AG09309 (cell line): ENCODE measurements around the gene NEK6.
"Not testable (repeated sequence)": the region's sequence is repeated elsewhere in the genome, so short reads cannot be mapped to it uniquely, and the experiment has no call there.

Experiments
- DNase-seq: peaks from one replicate; pipeline ENCODE4 v3.0.0-alpha.2; 2010; ENCODE audit warnings: low read depth
- H3K4me3 ChIP-seq: 2 replicates; pipeline ENCODE4 v1.5.1; 2011; ENCODE audit warnings: mild to moderate bottlenecking, low read depth, low read length, moderate library complexity; ENCODE audit not compliant: control insufficient read depth
- CTCF ChIP-seq: IDR thresholded peaks from 2 replicates; pipeline ENCODE4 v1.5.1; 2011; ENCODE audit warnings: mild to moderate bottlenecking, low read depth, low read length, inconsistent platforms; ENCODE audit not compliant: insufficient read depth, control insufficient read depth; ENCODE audit errors: missing control alignments

NEK6 gene

GRCh38 chr9:124242331-124243194 lies 15.2 kb upstream of the NEK6 start:
- DNase-seq: no peak
- TF ChIP-seq CTCF: no peak
- peak overlapping the region; percentile 6 for H3K4me3 ChIP-seq

GRCh38 chr9:124247393-124247792 lies 10.4 kb upstream of the NEK6 start:
- DNase-seq, H3K4me3 ChIP-seq: not testable (repeated sequence)

- DNase-seq: no peak
- TF ChIP-seq CTCF: no peak
- H3K4me3 ChIP-seq: no peak overlapping the region
Observed at GRCh38 chr9:124248066-124248465, 9.7 kb upstream of the NEK6 start.

GRCh38 chr9:124248960-124249359 lies 8.8 kb upstream of the NEK6 start:
- no peak for TF ChIP-seq CTCF
- no peak overlapping the region for H3K4me3 ChIP-seq
- no peak for DNase-seq

- DNase-seq: no peak
- H3K4me3 ChIP-seq: no peak overlapping the region
- TF ChIP-seq CTCF: no peak
Observed at GRCh38 chr9:124251204-124251603, 6.5 kb upstream of the NEK6 start.

- no peak overlapping the region for H3K4me3 ChIP-seq
- no peak for DNase-seq
- TF ChIP-seq CTCF: no peak
Observed at GRCh38 chr9:124251605-124252378, 6.0 kb upstream of the NEK6 start.

GRCh38 chr9:124252878-124253277 lies 4.9 kb upstream of the NEK6 start:
- H3K4me3 ChIP-seq, DNase-seq: not testable (repeated sequence)

- no peak for TF ChIP-seq CTCF
- no peak overlapping the region for H3K4me3 ChIP-seq
- no peak for DNase-seq
Observed at GRCh38 chr9:124254261-124254682, 3.5 kb upstream of the NEK6 start.
